HG03460 (cell line): ENCODE data around the gene ELANE.
"Not testable (repeated sequence)": the region's sequence is repeated elsewhere in the genome, so short reads cannot be mapped to it uniquely, and the experiment has no call there.

Experiments
- ATAC-seq: cut with Tn5 transposase; IDR thresholded peaks from one replicate; pipeline ENCODE4 v1.9.1; 2021; ENCODE audit not compliant: unreplicated experiment

ELANE gene

DNA sequence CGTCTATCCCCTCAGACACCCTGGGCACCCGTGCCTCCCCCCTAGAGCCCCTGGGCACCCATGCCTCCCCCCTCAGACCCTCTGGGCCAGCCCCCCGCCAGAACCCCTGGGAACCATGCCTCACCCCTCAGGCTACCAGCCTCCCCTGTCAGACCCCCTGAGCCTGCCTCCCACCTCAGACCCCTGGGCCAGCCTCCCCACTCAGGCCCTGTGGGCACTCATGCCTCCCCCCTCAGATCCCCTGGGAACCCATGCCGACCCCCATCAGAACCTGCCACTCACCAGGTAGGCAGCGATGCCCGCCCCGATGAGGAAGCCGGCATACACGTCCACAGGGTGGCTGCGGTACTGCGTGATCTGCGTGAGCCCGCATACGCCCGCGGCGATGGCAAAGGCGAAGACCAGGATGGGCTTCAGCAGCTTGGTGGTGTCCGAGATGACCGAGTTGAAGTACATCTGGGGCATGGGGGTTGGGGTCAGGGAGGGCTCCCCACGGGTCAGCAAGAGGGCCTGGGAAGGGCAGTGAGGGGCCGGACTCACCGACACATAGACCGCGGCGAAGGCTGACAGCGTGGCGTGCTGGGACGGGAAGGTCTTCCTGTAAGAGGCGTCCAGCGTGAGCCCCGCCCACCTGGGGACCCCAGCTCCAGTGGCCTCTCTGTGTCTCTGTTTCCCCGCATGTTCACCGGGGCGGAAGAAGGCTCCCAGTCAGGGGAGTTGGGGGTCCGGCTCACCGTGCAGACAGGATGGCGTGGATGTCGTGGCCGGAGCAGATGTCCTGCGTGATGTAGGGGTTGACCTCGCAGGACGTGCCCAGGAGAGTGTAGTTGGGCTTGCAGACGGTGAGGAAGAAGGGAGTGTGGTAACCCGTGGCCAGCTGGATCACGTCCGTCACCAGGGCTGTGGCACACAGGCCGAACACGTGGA, 37.7 kb upstream of the ELANE start:
- no peak for ATAC-seq

DNA sequence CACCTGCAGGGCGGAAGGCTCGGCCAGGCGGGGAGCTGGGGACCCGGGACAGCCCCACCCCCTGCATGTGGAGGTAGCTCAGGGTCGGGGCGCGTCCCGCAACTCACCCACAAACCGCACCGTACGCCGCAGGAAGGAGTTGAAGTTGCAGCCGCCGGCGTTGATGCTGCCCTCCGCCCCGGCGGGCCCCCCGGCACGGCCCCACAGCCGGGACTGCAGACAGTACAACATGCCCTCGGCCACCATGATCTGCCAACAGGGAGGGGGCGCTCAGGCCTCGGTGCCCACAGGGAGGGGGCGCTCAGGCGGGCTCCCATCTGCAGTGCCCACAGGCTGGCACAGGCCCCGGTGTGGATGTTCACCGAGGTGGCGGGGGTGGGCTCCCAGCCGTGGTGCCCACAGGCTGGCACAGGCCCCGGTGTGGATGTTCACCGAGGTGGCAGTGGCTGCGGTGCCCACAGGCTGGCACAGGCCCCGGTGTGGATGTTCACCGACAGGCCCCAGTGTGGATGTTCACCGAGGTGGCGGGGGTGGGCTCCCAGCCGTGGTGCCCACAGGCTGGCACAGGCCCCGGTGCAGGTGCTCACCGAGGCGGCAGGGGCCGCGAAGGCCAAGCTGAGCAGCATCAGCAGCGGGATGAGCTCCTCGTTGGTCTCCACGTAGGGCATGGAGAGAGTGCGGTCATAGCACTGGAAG, 36.9 kb upstream of the ELANE start:
- ATAC-seq, result no peak

DNA sequence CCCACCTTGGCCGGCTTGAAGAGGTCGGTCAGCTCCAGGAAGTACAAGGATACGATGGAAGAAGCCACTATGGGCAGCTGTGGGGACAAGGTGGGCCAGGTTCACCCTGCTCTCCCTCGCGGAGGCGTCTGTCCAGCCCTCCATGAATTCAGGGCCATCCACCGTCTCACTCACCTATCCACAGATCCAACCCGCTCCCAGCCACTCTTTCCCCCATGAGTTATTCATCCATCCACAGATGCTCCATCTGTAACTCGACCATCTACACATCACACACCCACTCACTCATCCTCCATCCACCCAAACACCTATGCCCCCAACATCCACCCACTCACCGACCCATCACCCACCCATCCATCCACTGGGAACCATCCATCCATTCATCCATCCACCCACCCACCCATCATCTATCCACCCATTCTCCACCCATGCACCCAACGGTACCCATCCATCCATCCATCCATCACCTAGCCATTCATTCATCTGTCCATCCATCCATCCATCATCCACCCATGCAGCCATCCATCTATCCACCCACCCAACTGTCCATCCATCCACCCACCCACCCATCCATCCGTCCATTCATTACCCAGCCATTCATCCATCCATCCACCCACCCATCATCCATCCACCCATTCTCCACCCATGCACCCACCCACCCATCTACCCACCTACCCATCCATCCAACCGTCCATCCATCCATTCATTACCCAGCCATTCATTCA, 36.2 kb upstream of the ELANE start:
- ATAC-seq, result no peak

DNA sequence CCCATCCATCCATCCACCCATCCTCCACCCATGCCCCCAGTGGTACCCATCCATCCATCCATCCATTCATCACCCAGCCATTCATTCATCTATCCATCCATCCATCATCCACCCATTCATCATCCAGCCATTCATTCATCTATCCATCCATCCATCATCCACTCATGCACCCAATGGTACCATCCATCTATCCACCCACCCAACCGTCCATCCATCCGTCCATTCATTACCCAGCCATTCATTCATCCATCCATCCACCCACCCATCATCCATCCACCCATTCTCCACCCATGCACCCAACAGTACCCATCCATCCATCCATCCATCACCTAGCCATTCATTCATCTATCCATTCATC, 35.6 kb upstream of the ELANE start:
- ATAC-seq, result no peak

DNA sequence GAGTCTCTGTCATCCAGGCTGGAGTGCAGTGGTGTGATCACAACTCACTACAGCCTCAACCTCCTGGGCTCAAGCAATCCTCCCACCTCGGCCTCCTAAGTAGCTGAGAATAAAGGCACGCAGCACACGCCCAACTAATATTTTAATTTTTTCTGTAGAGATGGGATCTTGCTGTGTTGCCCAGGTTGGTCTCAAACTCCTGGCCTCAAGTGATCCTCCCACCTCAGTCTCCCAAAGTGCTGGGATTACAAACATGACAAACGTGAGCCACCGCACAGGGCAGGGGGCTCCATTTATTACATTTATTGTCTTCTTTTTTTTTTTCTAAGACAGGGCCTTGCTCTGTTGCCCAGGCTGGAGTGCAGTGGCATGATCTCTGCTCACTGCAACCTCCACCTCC, 31.9 kb upstream of the ELANE start:
- ATAC-seq, result not testable (repeated sequence)

DNA sequence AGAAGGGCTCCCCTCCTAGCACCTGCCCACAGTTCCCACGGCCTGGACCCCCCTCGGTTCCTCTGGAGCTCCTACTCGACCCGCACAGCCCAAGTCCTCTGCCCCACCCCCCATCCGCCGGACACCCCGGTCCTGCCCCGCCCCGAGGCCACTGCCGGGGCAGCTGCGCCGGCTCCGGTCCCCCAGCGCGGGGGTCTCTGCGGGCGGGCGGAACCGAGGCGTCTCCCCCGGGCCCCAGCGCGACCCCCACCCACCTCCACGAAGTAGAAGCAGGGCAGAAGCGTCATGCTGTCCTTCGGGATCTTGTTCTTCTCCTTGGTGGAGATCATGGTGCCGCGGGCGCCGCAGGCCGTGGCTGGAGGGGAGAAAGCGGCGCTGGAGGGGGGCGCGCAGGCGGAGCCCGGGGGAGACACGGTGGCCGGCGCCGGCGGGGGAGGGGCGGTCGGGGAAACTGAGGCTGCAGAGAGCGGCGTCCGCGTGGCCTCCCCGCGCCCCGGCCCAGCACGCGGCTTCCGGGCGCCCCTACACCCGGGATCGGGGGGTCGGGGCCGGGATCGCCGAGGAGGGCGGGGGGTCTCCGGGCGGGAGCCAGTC, 30.8 kb upstream of the ELANE start:
- no peak for ATAC-seq

DNA sequence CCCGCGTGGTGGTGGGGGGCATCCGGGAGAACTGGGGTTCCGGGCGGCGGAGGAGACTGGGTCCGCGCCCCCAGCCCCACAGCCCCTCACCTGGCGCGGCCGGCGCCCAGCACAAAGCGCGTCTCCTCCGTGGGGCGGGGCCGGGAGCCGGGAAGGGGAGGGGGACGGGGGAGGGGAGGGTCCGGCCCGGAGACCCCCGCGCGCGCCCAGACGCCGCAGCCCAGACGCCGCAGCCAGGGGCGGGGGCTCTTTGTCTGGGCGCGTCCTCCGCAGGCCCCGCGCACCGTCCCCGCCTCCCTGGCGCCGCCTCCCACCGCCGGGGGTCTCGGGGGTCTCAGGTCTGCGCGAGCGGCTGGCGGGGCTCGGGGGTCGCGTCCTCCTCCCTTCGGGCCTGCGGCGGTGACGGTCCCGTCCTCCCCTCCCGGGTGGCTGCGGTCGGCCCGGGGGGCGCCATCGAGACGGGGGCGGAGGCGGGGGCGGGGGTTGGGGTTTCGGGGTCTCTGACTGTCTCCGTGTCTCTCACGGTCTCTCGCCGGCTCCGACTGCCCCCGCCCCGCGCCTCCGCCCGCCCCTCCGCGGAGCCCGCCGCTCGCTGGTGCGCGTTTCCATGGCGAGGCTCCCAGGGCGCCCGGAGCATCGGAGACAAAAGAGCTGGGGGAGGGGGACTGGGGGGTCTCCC, 30.1 kb upstream of the ELANE start, which contains the start of gene PLPPR3:
PLPPR3 (minus strand) TSS at position 131 of the 679 bp plus-strand sequence. CDS start 396 bp downstream, outside the sequence.
- no peak for ATAC-seq

DNA sequence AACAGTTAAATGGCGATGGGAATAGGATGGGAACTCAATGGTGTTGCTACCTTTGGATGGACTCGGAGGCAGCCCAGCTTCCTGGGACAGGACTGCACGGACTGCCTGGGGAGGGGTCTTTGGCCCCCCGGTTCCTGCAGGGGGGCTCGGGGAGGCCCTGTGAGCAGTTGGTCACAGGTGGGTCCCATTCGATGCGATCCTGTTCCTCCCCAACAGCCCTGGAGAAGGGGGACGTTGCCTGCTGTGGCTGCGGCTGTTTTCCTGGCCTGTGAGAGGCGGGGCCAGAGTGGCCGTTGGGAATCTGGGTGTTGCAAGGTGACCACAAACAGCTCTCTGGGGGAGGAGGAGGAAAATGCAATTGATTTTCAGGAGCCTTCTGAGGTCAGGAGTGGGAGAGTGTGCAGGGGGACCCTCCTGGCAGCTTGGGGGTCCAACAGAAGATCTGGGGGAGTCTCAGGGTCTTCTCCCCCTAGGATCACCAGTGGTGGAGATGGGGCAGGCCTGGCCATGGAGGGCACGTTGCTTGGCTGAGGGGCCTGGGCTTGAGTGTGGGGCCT, 28.5 kb upstream of the ELANE start:
- ATAC-seq, result no peak

DNA sequence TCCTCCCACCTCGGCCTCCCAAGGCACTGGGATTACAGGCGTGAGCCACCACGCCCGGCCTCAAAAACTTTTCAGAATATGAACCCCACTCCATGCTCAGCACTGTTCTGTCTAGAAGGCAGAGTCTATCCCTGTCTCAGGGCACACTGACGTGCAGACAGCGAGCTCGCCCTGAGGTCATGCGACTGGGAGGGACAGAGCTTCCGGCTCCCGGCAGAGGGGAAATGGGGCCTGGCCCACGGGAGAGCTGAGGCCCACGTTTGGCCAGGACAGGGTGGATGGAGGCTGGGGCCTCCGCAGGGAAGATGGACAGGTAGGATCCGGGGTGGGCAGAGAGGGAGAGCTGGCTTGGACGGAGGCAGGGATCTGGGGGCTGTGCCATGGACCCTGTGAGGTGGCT, 27.2 kb upstream of the ELANE start:
- ATAC-seq, result no peak

DNA sequence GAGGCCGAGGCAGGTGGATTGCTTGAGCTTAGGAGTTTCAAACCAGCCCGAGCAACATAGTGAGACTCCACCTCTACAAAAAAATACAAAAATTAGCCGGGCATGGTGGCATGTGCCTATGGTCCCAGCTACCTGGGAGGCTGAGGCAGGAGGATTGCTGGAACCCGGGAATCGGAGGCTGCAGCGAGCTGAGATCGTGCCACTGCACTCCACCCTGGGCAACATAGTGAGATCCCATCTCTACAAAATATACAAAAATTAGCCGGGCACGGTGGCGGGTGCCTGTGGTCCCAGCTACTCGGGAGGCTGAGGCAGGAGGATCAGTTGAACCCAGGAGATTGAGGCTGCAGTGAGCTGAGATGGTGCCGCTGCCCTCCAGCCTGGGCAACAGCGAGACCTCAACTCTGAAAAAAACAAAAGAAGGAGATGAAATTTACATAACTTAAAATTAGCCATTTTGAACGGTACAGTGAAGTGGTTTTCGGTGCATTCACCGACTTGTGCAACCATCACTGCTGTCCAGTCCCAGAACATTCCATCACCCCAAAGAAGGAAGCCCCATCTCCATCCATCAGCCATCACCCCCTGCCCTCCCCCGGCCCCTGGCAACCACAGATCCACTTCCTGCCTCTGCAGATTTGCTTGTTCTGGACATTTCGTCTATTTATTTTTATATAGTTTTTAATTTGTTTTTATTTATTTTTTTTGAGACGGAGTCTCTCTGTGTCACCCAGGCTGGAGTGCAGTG, 26.0 kb upstream of the ELANE start:
- no peak for ATAC-seq

DNA sequence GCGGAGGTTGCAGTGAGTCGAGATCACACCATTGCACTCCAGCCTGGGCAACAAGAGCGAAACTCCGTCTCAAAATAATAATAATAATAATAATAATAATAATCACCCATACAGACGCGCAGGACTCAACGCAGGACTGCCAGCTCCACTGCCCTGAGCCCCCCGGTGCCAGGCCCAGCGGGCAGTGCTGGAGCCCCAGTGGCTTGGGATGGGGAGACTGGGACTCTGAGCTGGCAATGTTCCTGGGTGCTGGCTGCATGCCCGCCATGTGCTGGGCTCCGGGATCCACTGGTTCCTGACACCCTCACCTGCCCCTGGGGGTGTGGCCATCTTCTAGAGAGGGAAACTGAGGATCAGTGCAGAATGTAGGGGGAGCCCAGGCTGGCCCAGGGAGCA, 24.8 kb upstream of the ELANE start:
- ATAC-seq, result no peak

DNA sequence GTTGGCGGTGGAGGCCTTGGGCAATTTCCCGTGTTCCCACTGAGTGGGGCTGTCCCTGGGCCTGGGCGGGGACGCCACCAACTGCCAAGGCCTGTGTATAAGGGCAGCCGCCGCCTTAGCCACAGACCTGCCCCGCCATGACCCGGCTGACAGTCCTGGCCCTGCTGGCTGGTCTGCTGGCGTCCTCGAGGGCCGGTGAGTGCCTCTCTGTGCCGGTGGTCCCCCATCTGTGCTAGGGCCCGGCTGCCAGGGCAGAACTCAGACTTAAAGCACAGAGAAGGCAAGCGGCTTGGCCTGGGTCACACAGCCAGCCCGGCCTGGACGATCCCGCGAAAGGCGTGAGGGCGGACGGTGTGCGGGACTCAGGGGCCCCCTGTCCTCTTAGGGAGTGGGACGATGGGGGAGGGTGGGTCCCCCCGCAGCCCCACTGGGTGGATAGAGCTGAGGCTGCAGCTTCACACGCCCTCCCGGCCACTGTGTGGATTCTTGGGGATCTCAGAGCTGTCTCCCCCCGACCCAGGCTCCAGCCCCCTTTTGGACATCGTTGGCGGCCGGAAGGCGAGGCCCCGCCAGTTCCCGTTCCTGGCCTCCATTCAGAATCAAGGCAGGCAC, 24.3 kb upstream of the ELANE start, which contains the start of gene AZU1:
AZU1 (plus strand) TSS at position 128 of the 612 bp plus-strand sequence; CDS start at position 138, 10 bp downstream.
- no peak for ATAC-seq

DNA sequence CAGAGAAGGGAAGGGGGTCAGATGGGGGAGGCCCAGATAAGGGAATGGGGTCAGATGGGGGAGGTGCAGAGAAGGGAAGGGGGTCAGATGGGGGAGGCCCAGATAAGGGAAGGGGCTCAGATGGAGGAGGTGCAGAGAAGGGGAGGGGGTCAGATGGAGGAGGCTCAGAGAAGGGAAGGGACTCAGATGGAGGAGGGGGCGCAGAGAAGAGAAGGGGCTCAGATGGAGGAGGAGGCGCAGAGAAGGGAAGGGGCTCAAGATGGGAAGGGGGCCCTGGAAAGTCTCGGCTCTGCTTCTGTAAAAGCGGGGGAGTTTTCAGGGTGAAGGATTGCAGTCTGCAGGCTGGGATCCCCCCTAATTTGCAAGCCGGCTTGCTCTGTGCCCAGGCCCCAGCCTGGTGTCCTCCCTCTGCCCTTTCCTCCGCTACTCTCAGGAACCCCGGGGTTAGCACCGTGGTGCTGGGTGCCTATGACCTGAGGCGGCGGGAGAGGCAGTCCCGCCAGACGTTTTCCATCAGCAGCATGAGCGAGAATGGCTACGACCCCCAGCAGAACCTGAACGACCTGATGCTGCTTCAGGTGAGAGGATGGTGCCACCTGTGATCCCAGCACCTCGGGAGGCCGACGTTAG, 22.9 kb upstream of the ELANE start:
- ATAC-seq, result no peak

DNA sequence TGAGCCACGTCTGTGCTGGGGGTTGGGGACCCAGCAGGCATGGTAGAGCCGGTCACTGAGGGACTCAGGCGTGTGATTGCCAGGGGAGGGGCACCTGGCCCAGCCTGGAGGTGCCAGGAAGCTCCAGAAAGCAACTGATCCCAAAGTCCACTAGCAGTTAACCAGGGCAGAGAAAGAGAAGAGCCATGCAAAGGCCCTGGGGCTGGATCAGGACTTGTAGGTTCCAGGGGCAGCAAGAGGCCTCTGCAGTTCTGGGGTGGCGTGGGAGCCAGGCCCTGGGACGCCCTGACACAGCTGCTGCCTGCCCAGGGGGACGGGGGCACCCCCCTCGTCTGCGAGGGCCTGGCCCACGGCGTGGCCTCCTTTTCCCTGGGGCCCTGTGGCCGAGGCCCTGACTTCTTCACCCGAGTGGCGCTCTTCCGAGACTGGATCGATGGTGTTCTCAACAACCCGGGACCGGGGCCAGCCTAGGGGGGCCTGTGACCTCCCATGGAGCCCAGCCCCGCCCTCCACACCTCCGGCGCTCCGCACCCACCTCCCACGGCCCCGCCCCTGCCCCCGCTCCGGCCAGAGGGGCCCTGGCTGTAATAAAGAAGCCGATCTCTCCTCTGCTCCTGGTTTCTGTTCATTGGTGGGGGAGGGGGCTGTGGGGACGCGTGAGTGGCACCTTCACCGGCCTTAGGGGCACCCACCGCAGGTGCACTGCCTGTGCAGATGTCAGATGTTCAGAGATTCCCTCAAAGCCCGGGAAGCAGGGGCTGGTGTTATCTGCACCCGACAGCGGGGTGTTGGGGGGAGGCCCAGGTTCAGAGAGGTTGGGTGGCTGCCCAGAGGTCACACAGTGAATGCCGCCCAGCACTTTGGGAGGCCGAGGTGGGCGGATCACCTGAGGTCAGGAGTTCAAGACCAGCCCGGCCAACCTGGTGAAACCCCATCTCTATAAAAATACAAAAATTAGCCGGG, 20.4 kb upstream of the ELANE start:
- no peak for ATAC-seq

DNA sequence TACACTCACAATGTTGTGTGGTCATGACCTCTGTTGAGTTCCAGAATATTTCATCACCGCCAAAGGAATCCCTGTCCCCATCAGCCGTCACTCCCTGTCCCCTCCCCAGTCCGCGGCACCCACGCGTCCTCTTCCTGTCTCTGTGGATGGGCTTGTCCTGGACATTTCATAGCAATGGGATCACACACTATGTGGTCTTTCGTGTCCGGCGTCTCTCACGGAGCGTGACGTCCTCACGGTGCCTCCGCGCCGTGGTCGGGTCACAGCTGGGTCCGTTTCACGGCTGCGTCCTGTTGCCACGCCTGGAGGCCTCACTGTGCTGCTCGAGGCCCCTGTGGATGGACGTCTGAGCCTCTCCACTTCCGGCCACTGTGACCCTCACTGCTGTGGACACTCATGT, 17.9 kb upstream of the ELANE start:
- no peak for ATAC-seq

DNA sequence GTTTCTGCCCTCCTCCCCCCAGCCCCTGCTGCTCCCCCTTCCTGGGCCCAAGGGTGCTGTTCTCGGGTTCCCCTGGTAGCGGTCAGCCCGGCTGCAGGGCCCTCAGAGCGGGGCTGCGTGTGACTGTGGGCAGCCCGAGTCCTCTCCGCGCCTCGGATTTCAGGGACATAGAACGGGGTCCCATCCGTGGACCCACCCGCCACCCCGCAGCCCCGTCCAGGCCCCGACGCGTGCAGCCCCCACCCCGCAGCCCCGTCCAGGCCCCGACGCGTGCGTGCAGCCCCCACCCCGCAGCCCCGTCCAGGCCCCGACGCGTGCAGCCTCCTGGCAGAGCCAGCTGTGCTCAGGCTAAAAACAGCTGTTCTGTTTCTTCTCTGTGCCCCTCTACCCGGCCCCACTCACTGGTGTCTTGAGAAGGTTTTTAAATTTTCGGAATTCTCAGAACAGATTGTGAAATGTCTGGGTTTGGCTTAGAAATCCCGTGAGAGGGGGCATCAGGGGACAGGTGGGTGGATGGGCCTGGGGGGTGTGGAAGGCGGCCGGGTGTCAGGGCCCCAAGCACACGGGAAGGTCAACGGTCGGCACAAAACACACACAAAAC, 16.8 kb upstream of the ELANE start:
- ATAC-seq, result no peak
